ENCODE data around the gene METTL16.

- TF ChIP-seq CTCF (IDR thresholded peaks at IDR 0.05 in 2 of 3, conservative IDR thresholded peaks at IDR 0.05 in 1 of 3; ENCODE audit: borderline replicate concordance in 1 of 3, insufficient read depth in 1 of 3, low read depth in 2 of 3, low read length in 2 of 3) (no peak), POLR2AphosphoS5 (IDR thresholded peaks at IDR 0.05; ENCODE audit: low read depth, low read length) (no peak), YY1 (IDR thresholded peaks at IDR 0.05; ENCODE audit: extremely low read depth, insufficient replicate concordance, low read depth, low read length) (no peak), RAD21 (IDR thresholded peaks at IDR 0.05; ENCODE audit: low read depth) (no peak), SRF (IDR thresholded peaks at IDR 0.05; ENCODE audit: low read depth) (no peak), MAX (IDR thresholded peaks at IDR 0.05) (no peak), POLR2A (IDR thresholded peaks at IDR 0.05; ENCODE audit: borderline replicate concordance, extremely low read depth, insufficient read depth, insufficient read length) (no peak)
Observed at GRCh38 chr17:2456475-2456874, 55.2 kb downstream of the METTL16 start.

All from HCT116 (cell line).